Neural progenitor cell (in vitro differentiated cells): ENCODE data around the gene IER3IP1. TPM values are rescaled to one million over a fixed set of nuclear protein-coding genes. Genes with fewer than 3 reads are reported as not detected.
A peak's percentile ranks its signal among the peaks of the same experiment; 100 is the strongest.

Experiments used
- DNase-seq: peaks from one replicate; pipeline ENCODE4 v3.0.0-alpha.2; 2016; ENCODE audit warnings: low spot score
- H2AFZ ChIP-seq: fragments of 200-600 bp; sonication (generic); replicated peaks from 2 replicates; pipeline ENCODE4 v1.6.1; 2016; ENCODE audit warnings: antibody characterized with exemption
- H3F3A ChIP-seq: fragments of 200-600 bp; sonication (generic); 2 replicates; pipeline ENCODE4 v1.6.1; 2016; ENCODE audit warnings: antibody characterized with exemption, low read depth
- H3K27ac ChIP-seq: fragments of 200-600 bp; sonication (generic); 2 replicates; pipeline ENCODE4 v1.5.1; 2016; ENCODE audit warnings: mild to moderate bottlenecking
- H3K27me3 ChIP-seq: fragments of 200-600 bp; sonication (generic); 2 replicates; pipeline ENCODE4 v1.6.1; 2016; ENCODE audit warnings: mild to moderate bottlenecking, moderate library complexity
- H3K36me3 ChIP-seq: fragments of 200-600 bp; sonication (generic); 2 replicates; pipeline ENCODE4 v1.5.1; 2016
- H3K4me1 ChIP-seq: fragments of 200-600 bp; sonication (generic); 2 replicates; pipeline ENCODE4 v1.6.1; 2016; ENCODE audit warnings: mixed run types
- H3K4me2 ChIP-seq: fragments of 200-600 bp; sonication (generic); 2 replicates; pipeline ENCODE4 v1.6.1; 2016
- H3K4me3 ChIP-seq: fragments of 200-600 bp; sonication (generic); 2 replicates; pipeline ENCODE4 v1.5.1; 2016
- H3K79me2 ChIP-seq: fragments of 200-600 bp; sonication (generic); 2 replicates; pipeline ENCODE4 v1.6.1; 2016; ENCODE audit warnings: low read depth
- H3K9ac ChIP-seq: fragments of 200-600 bp; sonication (generic); 2 replicates; pipeline ENCODE4 v1.6.1; 2016
- H3K9me3 ChIP-seq: fragments of 200-600 bp; sonication (generic); 2 replicates; pipeline ENCODE4 v1.5.1; 2016; ENCODE audit warnings: low read depth
- H4K20me1 ChIP-seq: fragments of 200-600 bp; sonication (generic); 2 replicates; pipeline ENCODE4 v1.6.1; 2016; ENCODE audit warnings: low read depth
- H3K27ac Mint-ChIP-seq: 3 replicates; pipeline ENCODE4 v1.8.0; 2021; ENCODE audit warnings: mixed read lengths
- H3K27me3 Mint-ChIP-seq: 2 replicates; pipeline ENCODE4 v1.8.0; 2022; ENCODE audit warnings: low read depth, mild to moderate bottlenecking, inconsistent platforms, moderate library complexity, mixed read lengths; ENCODE audit not compliant: insufficient read depth
- H3K36me3 Mint-ChIP-seq: 3 replicates; pipeline ENCODE4 v1.8.0; 2021; ENCODE audit warnings: mixed read lengths
- H3K4me1 Mint-ChIP-seq: 3 replicates; pipeline ENCODE4 v1.8.0; 2021; ENCODE audit warnings: mixed read lengths
- H3K4me3 Mint-ChIP-seq: 3 replicates; pipeline ENCODE4 v1.8.0; 2021; ENCODE audit warnings: mild to moderate bottlenecking, moderate library complexity, mixed read lengths
- H3K9me3 Mint-ChIP-seq: 3 replicates; pipeline ENCODE4 v1.8.0; 2020; ENCODE audit warnings: mixed read lengths
- EZH2 ChIP-seq: fragments of 200-600 bp; sonication (generic); IDR thresholded peaks from 2 replicates; pipeline ENCODE4 v1.6.1; 2017; ENCODE audit warnings: antibody characterized with exemption, mild to moderate bottlenecking, moderate library complexity
- EZH2phosphoT487 ChIP-seq: fragments of 200-600 bp; sonication (generic); IDR thresholded peaks from 2 replicates; pipeline ENCODE4 v1.6.1; 2017; ENCODE audit warnings: antibody characterized with exemption
- total RNA-seq: library from RNA; depleted of rRNA; stranded (reverse); fragments of >200 nt; gene quantifications from 2 replicates; pipeline ENCODE4 v1.2.3, GENCODE V29; 2015; ENCODE audit warnings: low replicate concordance
- TF ChIP-seq, protein P1 (sequence below): fragments of 200-600 bp; sonication (generic); IDR thresholded peaks from 2 replicates; pipeline ENCODE4 v1.5.1; 2017; ENCODE audit warnings: antibody characterized with exemption, mild to moderate bottlenecking

IER3IP1 gene
- total RNA-seq, 1 donor from 2014 or later: 16.6 TPM

DNA sequence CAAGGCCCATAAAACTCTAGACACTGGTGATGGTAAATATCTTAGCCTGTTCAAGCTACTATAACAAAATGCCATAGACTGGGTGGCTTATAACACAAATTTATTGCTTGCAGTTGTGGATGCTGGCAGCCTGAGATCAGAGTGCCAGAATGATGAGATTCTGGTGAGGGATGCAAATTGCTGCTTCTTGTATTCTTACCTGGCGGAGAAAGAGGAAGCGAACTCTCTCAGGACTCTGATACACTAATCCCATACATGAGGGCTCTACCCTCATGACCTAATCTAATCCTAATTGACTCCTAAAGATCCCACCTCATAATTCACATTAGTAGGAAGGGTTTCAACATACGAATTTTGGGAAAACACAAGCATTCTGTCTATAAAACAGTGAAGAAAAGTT is 4.6 kb upstream of the IER3IP1 start:
- H4K20me1 ChIP-seq: no peaks in the 10 kb centered on the region
- no peak overlapping the region for H3K4me3 ChIP-seq
- H3K9ac ChIP-seq: no peak overlapping the region
- H3K4me2 ChIP-seq: no peak overlapping the region
- H2AFZ ChIP-seq: no peak overlapping the region
- H3K4me1 ChIP-seq: no peaks in the 10 kb centered on the region
- Mint-ChIP-seq H3K36me3 (no peaks in the 10 kb centered on the region), H3K9me3 (peaks cover 19% of the 10 kb centered on the region), H3K27ac (no peak overlapping the region), H3K4me3 (no peak overlapping the region), H3K27me3 (peaks cover 9% of the 10 kb centered on the region), H3K4me1 (no peaks in the 10 kb centered on the region)
- H3K79me2 ChIP-seq: peaks cover 3% of the 10 kb centered on the region
- H3K36me3 ChIP-seq: no peaks in the 10 kb centered on the region
- no peaks in the 10 kb centered on the region for H3F3A ChIP-seq
- H3K9me3 ChIP-seq: peaks cover 11% of the 10 kb centered on the region
- no peak for DNase-seq
- H3K27me3 ChIP-seq: no peaks in the 10 kb centered on the region
- no peak overlapping the region for H3K27ac ChIP-seq
- TF ChIP-seq EZH2 (no peak), EZH2phosphoT487 (no peak)
- TF ChIP-seq, protein P1, sequence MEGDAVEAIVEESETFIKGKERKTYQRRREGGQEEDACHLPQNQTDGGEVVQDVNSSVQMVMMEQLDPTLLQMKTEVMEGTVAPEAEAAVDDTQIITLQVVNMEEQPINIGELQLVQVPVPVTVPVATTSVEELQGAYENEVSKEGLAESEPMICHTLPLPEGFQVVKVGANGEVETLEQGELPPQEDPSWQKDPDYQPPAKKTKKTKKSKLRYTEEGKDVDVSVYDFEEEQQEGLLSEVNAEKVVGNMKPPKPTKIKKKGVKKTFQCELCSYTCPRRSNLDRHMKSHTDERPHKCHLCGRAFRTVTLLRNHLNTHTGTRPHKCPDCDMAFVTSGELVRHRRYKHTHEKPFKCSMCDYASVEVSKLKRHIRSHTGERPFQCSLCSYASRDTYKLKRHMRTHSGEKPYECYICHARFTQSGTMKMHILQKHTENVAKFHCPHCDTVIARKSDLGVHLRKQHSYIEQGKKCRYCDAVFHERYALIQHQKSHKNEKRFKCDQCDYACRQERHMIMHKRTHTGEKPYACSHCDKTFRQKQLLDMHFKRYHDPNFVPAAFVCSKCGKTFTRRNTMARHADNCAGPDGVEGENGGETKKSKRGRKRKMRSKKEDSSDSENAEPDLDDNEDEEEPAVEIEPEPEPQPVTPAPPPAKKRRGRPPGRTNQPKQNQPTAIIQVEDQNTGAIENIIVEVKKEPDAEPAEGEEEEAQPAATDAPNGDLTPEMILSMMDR: no peak

- no peak for TF ChIP-seq EZH2
- TF ChIP-seq EZH2phosphoT487: no peak
- TF ChIP-seq, protein P1: no peak
- no peaks in the 10 kb centered on the region for H3K36me3 ChIP-seq
- Mint-ChIP-seq H3K9me3 (peaks cover 8% of the 10 kb centered on the region), H3K27me3 (peaks cover 5% of the 10 kb centered on the region), H3K27ac (no peak overlapping the region), H3K4me3 (no peak overlapping the region), H3K36me3 (no peaks in the 10 kb centered on the region), H3K4me1 (no peaks in the 10 kb centered on the region)
- peaks cover 16% of the 10 kb centered on the region for H3K79me2 ChIP-seq
- peak overlapping the region; percentile 22 for H2AFZ ChIP-seq
- DNase-seq: no peak
- H3K4me2 ChIP-seq: no peak overlapping the region
- no peak overlapping the region for H3K9ac ChIP-seq
- H3K4me1 ChIP-seq: peaks cover 7% of the 10 kb centered on the region
- H3F3A ChIP-seq: no peaks in the 10 kb centered on the region
- H3K9me3 ChIP-seq: peaks cover 6% of the 10 kb centered on the region
- H3K27ac ChIP-seq: no peak overlapping the region
- H3K27me3 ChIP-seq: no peaks in the 10 kb centered on the region
- H4K20me1 ChIP-seq: peaks cover 7% of the 10 kb centered on the region
- H3K4me3 ChIP-seq: no peak overlapping the region
Measured at GRCh38 chr18:47179520-47179919, 3.4 kb upstream of the IER3IP1 start.

DNA sequence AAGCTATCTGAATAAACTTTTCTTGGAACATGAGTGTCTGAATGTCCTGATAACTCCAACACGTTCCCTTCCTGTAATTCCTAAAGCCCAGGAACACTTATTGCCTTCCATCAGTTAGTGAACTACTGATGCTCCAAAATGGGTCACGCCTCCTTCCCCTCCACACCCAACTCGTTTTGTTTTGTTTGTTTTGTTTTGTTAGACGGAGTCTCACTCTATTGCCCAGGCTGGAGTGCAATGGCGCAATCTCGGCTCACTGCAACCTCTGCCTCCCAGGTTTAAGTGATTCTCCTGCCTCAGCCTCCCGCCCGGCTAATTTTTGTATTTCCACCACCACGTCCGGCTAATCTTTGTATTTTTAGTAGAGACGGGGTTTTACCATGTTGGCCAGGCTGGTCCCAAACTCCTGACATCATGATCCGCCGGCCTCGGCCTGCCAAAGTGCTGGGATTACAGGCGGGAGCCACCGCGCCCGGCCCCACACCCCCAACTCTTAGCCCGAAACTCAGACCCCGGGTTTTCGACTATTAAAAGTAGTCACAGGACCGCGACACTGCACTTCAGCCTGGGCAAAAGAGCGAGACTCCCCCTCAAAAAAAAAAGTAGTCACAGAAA is 774 bp downstream of the IER3IP1 start:
- H3F3A ChIP-seq: no peaks in the 10 kb centered on the region
- peaks cover 3% of the 10 kb centered on the region for H3K27me3 Mint-ChIP-seq
- peak overlapping the region; percentile 81 for H3K27ac Mint-ChIP-seq
- H3K36me3 Mint-ChIP-seq: no peaks in the 10 kb centered on the region
- TF ChIP-seq EZH2 (no peak), EZH2phosphoT487 (no peak)
- TF ChIP-seq, protein P1: no peak
- H3K27ac ChIP-seq: no peak overlapping the region
- peaks cover 57% of the 10 kb centered on the region for H3K79me2 ChIP-seq
- H3K9me3 ChIP-seq: no peaks in the 10 kb centered on the region
- no peaks in the 10 kb centered on the region for H3K4me1 Mint-ChIP-seq
- peaks cover 8% of the 10 kb centered on the region for H3K4me1 ChIP-seq
- H3K36me3 ChIP-seq: no peaks in the 10 kb centered on the region
- peak overlapping the region; percentile 92 for H3K4me3 ChIP-seq
- peak overlapping the region; percentile 68 for H3K9ac ChIP-seq
- H3K9me3 Mint-ChIP-seq: no peaks in the 10 kb centered on the region
- H4K20me1 ChIP-seq: peaks cover 19% of the 10 kb centered on the region
- no peak overlapping the region for H3K4me3 Mint-ChIP-seq
- peak overlapping the region; percentile 81 for H3K4me2 ChIP-seq
- H2AFZ ChIP-seq: peak overlapping the region; percentile 89
- DNase-seq: peak; percentile 38
- H3K27me3 ChIP-seq: no peaks in the 10 kb centered on the region
